SU-DHL-6 (cell line): ENCODE measurements around the gene C5AR2.

ENCODE experiments used
- H2AFZ ChIP-seq: fragments of 200-600 bp; sonication (generic); 2 replicates; pipeline ENCODE4 v1.6.1; 2014; ENCODE audit warnings: low read depth, mild to moderate bottlenecking, moderate library complexity, mixed read lengths, antibody characterized with exemption, low read length; ENCODE audit not compliant: severe bottlenecking
- H3F3A ChIP-seq: fragments of 200-600 bp; shearing (Covaris generic); 2 replicates; pipeline ENCODE4 v1.6.0; 2016; ENCODE audit warnings: antibody characterized with exemption, mild to moderate bottlenecking; ENCODE audit not compliant: insufficient read depth
- H3K27ac ChIP-seq: fragments of 200-600 bp; sonication (generic); 2 replicates; pipeline ENCODE4 v1.5.1; 2016; ENCODE audit warnings: low read depth, mild to moderate bottlenecking, low read length, moderate library complexity, mixed read lengths
- H3K27me3 ChIP-seq: fragments of 200-600 bp; sonication (generic), shearing (Covaris generic); 2 replicates; pipeline ENCODE4 v1.6.0; 2014; ENCODE audit warnings: mild to moderate bottlenecking, low read length
- H3K36me3 ChIP-seq: fragments of 200-600 bp; sonication (generic); 2 replicates; pipeline ENCODE4 v1.6.1; 2014; ENCODE audit warnings: mild to moderate bottlenecking, low read length, mixed read lengths
- H3K4me2 ChIP-seq: fragments of 300-600, 200-600 bp; shearing (Covaris generic), sonication (generic); 2 replicates; pipeline ENCODE4 v1.6.0; 2014; ENCODE audit warnings: low read length, low read depth, mild to moderate bottlenecking; ENCODE audit not compliant: poor library complexity, severe bottlenecking
- H3K4me3 ChIP-seq: fragments of 200-600 bp; sonication (generic); 2 replicates; pipeline ENCODE4 v1.5.1; 2014; ENCODE audit warnings: antibody characterized with exemption, low read length, mild to moderate bottlenecking, mixed read lengths; ENCODE audit not compliant: insufficient read depth, poor library complexity, severe bottlenecking
- H3K79me2 ChIP-seq: fragments of 200-600 bp; sonication (generic); 2 replicates; pipeline ENCODE4 v1.6.1; 2014; ENCODE audit warnings: mild to moderate bottlenecking, low read length, moderate library complexity; ENCODE audit not compliant: insufficient read depth
- H3K9ac ChIP-seq: fragments of 200-600 bp; sonication (generic); 2 replicates; pipeline ENCODE4 v1.7.0; 2014; ENCODE audit warnings: mild to moderate bottlenecking, low read length
- H3K9me2 ChIP-seq: fragments of 200-600 bp; sonication (generic); replicated peaks from 2 replicates; pipeline ENCODE4 v1.6.1; 2014; ENCODE audit warnings: low read length; ENCODE audit not compliant: insufficient read depth
- H3K9me3 ChIP-seq: fragments of 200-600 bp; sonication (generic); 2 replicates; pipeline ENCODE4 v1.6.1; 2014; ENCODE audit warnings: low read length, mixed read lengths; ENCODE audit not compliant: insufficient read depth
- H4K20me1 ChIP-seq: fragments of 200-600 bp; sonication (generic); 2 replicates; pipeline ENCODE4 v1.6.1; 2014; ENCODE audit warnings: low read depth, mild to moderate bottlenecking, antibody characterized with exemption, low read length, moderate library complexity, mixed read lengths
- CTCF ChIP-seq: fragments of 200-600 bp; sonication (generic); IDR thresholded peaks from one replicate; pipeline ENCODE4 v1.5.1; 2017; ENCODE audit warnings: antibody characterized with exemption, mild to moderate bottlenecking, low read length, moderate library complexity; ENCODE audit not compliant: insufficient read depth, poor library complexity, severe bottlenecking
- EZH2phosphoT487 ChIP-seq: fragments of 200-600 bp; sonication (generic), shearing (Covaris generic); conservative IDR thresholded peaks from 2 replicates; pipeline ENCODE4 v1.6.1; 2018; ENCODE audit warnings: mild to moderate bottlenecking, antibody characterized with exemption, low read length, moderate library complexity, mixed read lengths

The C5AR2 gene

GRCh38 chr19:47375694-47376588 is 44.0 kb downstream of the C5AR2 start:
- Histone ChIP-seq H3K27ac (no peak overlapping the region), H3K79me2 (no peaks in the 10 kb centered on the region), H4K20me1 (no peaks in the 10 kb centered on the region), H3K36me3 (no peaks in the 10 kb centered on the region), H3K4me2 (no peak overlapping the region), H3K9me2 (no peaks in the 10 kb centered on the region), H3K4me3 (no peak overlapping the region), H3K27me3 (no peaks in the 10 kb centered on the region), H3F3A (no peaks in the 10 kb centered on the region), H3K9me3 (no peaks in the 10 kb centered on the region), H3K9ac (no peak overlapping the region), H2AFZ (no peak overlapping the region)
- TF ChIP-seq CTCF: no peak

- no peaks in the 10 kb centered on the region for H3K36me3 ChIP-seq
Observed at GRCh38 chr19:47376589-47377144, 44.7 kb downstream of the C5AR2 start.

GRCh38 chr19:47377208-47377701 is 45.3 kb downstream of the C5AR2 start:
- no peaks in the 10 kb centered on the region for H3K27me3 ChIP-seq
- H3F3A ChIP-seq: no peaks in the 10 kb centered on the region
- H2AFZ ChIP-seq: no peak overlapping the region
- no peaks in the 10 kb centered on the region for H3K36me3 ChIP-seq
- H3K4me2 ChIP-seq: no peak overlapping the region
- H3K27ac ChIP-seq: no peak overlapping the region
- H3K9me2 ChIP-seq: no peaks in the 10 kb centered on the region
- no peak overlapping the region for H3K9ac ChIP-seq
- H4K20me1 ChIP-seq: no peaks in the 10 kb centered on the region
- H3K4me3 ChIP-seq: no peak overlapping the region
- H3K9me3 ChIP-seq: no peaks in the 10 kb centered on the region
- H3K79me2 ChIP-seq: no peaks in the 10 kb centered on the region
- TF ChIP-seq EZH2phosphoT487 (no peak), CTCF (no peak)

More at GRCh38 chr19:47376589-47377144, 44.7 kb downstream of the C5AR2 start:
- Histone ChIP-seq H3K4me2 (no peak overlapping the region), H3K9ac (no peak overlapping the region), H3K9me3 (no peaks in the 10 kb centered on the region), H2AFZ (no peak overlapping the region), H4K20me1 (no peaks in the 10 kb centered on the region), H3K27me3 (no peaks in the 10 kb centered on the region), H3K27ac (no peak overlapping the region), H3K4me3 (no peak overlapping the region), H3K9me2 (no peaks in the 10 kb centered on the region), H3K79me2 (no peaks in the 10 kb centered on the region), H3F3A (no peaks in the 10 kb centered on the region)
- no peak for TF ChIP-seq EZH2phosphoT487

GRCh38 chr19:47377801-47378200 is 45.8 kb downstream of the C5AR2 start:
- Histone ChIP-seq H3K27me3 (no peaks in the 10 kb centered on the region), H3K36me3 (no peaks in the 10 kb centered on the region), H3K4me3 (no peak overlapping the region), H3K4me2 (no peak overlapping the region), H3K27ac (no peak overlapping the region), H3K79me2 (no peaks in the 10 kb centered on the region), H2AFZ (no peak overlapping the region), H3K9ac (no peak overlapping the region), H4K20me1 (no peaks in the 10 kb centered on the region), H3K9me3 (no peaks in the 10 kb centered on the region), H3K9me2 (no peaks in the 10 kb centered on the region), H3F3A (no peaks in the 10 kb centered on the region)
- TF ChIP-seq CTCF (no peak), EZH2phosphoT487 (no peak)
